K562 (cell line): Measurements from ENCODE around the gene RCC1. TPM values are rescaled to one million over a fixed set of nuclear protein-coding genes. Genes with fewer than 3 reads are reported as not detected.
A peak's percentile ranks its signal among the peaks of the same experiment; 100 is the strongest.

Experiments used
- BCOR ChIP-seq: fragments of 450-650 bp; IDR thresholded peaks from 2 replicates; pipeline ENCODE4 v1.6.1; 2016
- CHD2 ChIP-seq: IDR thresholded peaks from 2 replicates; pipeline ENCODE4 v1.6.1; 2011; ENCODE audit warnings: low read depth, low read length
- EP300 ChIP-seq: IDR thresholded peaks from 2 replicates; pipeline ENCODE4 v1.6.1; 2012; ENCODE audit warnings: low read length, improper control_type of control experiment
- ETS1 ChIP-seq: conservative IDR thresholded peaks from 2 replicates; pipeline ENCODE4 v1.6.1; 2011; ENCODE audit warnings: low read depth, mild to moderate bottlenecking, low read length; ENCODE audit not compliant: control insufficient read depth
- HLTF ChIP-seq: fragments of 450-650 bp; IDR thresholded peaks from 2 replicates; pipeline ENCODE4 v1.6.1; 2016
- NFIX ChIP-seq: fragments of 250-450 bp; sonication (Bioruptor Pico); IDR thresholded peaks from 2 replicates; pipeline ENCODE4 v1.4.0; 2020; ENCODE audit warnings: low read depth, mild to moderate bottlenecking, moderate library complexity
- REST ChIP-seq, 2 experiments: fragments of 450-650 bp; formaldehyde crosslinking in 1 of 2; IDR thresholded peaks; 2 replicates each; pipeline versions ENCODE4 v1.4.0 to v1.6.1; 2014 to 2020; ENCODE audit warnings: mild to moderate bottlenecking in 2 of 2, borderline replicate concordance in 1 of 2, low read depth in 1 of 2
- THRA ChIP-seq: fragments of 450-650 bp; IDR thresholded peaks from 2 replicates; pipeline ENCODE4 v1.6.1; 2017; ENCODE audit warnings: mild to moderate bottlenecking, moderate library complexity
- THRB ChIP-seq: fragments of 450-650 bp; formaldehyde crosslinking; conservative IDR thresholded peaks from 2 replicates; pipeline ENCODE4 v1.4.0; 2022; ENCODE audit warnings: mild to moderate bottlenecking, missing genetic modification characterization
- UBTF ChIP-seq, 2 experiments: IDR thresholded peaks; 2 replicates each; pipeline ENCODE4 v1.6.1; 2012; ENCODE audit warnings: improper control_type of control experiment in 2 of 2, low read depth in 2 of 2, low read length in 2 of 2, borderline replicate concordance in 1 of 2
- ZKSCAN3 ChIP-seq: fragments of 250-450 bp; sonication (Bioruptor Pico); IDR thresholded peaks from 2 replicates; pipeline ENCODE4 v1.4.0; 2020
- ZNF699 ChIP-seq: fragments of 250-450 bp; sonication (Bioruptor Pico); IDR thresholded peaks from 2 replicates; pipeline ENCODE4 v1.8.0; 2021; ENCODE audit warnings: mild to moderate bottlenecking, moderate library complexity; ENCODE audit not compliant: insufficient replicate concordance
- polyA plus RNA-seq, 8 experiments: library from polyadenylated mRNA; depleted of rRNA in 4 of 8; stranded (reverse) in 5 of 8; unstranded in 3 of 8; fragments of >200 nt; fragmentation: Nextera tagmentation in 2 of 8; fragmentation: Illumina TruSeq in 1 of 8; extraction: Ambion mirVana in 2 of 8; extraction: Trizol in 1 of 8; gene quantifications; 2 replicates each; pipeline versions ENCODE4 v1.2.1 to v1.2.3, GENCODE V29; 2011 to 2014; ENCODE audit warnings: inconsistent platforms in 1 of 8, missing spikeins in 1 of 8
- total RNA-seq, 7 experiments: library from RNA; depleted of rRNA in 6 of 7; stranded (reverse); fragments of >200 nt in 6 of 7; fragmentation: Illumina TruSeq in 2 of 7; extraction: Trizol in 2 of 7; gene quantifications; 2 replicates each; pipeline versions ENCODE4 v1.2.1 to v1.2.3, GENCODE V29; 2011 to 2021; ENCODE audit warnings: low replicate concordance in 1 of 7

Gene RCC1
- total and polyA plus RNA-seq, 9 of the 15 experiments (the other 6 are each of a cell fraction or from before 2014, with no cell fraction given) = 16.4 to 202 (median 107) TPM

GRCh38 chr1:28505406-28506187 lies at the start of gene RCC1 (continued):
- no peak for TF ChIP-seq REST (IDR thresholded peaks at IDR 0.05; ENCODE audit: borderline replicate concordance)
- TF ChIP-seq REST (CRISPR knock-in tag; IDR thresholded peaks at IDR 0.05; ENCODE audit: low read depth) = 0 out of 2 replicates have a peak, but pooled peaks have one; percentile 26
- TF ChIP-seq ZNF699 (CRISPR knock-in tag) = no peak
- TF ChIP-seq UBTF (IDR thresholded peaks at IDR 0.05; ENCODE audit: borderline replicate concordance in 1 of 2, low read depth in 2 of 2, low read length in 2 of 2) = no peak
- no peak; the same call in 1 of the 2 replicates for TF ChIP-seq EP300
- no peak for TF ChIP-seq ZKSCAN3 (CRISPR knock-in tag)
- no peak for TF ChIP-seq NFIX (CRISPR knock-in tag)
- 0 out of 2 replicates have a peak, but pooled peaks have one; percentile 60 for TF ChIP-seq ETS1
- TF ChIP-seq BCOR = peak; percentile 90
- peak; percentile 47; the same call in 1 of the 2 replicates for TF ChIP-seq HLTF
- TF ChIP-seq THRB (CRISPR knock-in tag) = 0 out of 2 replicates have a peak, but pooled peaks have one; percentile 39
- TF ChIP-seq CHD2 = peak; percentile 100
- no peak for TF ChIP-seq THRA
